GM12872 (cell line): Measurements from ENCODE around the gene XAGE1B.
"Not testable (repeated sequence)": the region's sequence is repeated elsewhere in the genome, so short reads cannot be mapped to it uniquely, and the experiment has no call there.

Experiments
- CTCF ChIP-seq: IDR thresholded peaks from 3 replicates; pipeline ENCODE4 v1.5.1; 2011; ENCODE audit warnings: low read depth, mild to moderate bottlenecking, low read length, moderate library complexity; ENCODE audit not compliant: insufficient read depth

XAGE1B gene

GRCh38 chrX:52516987-52517325 lies at the start of gene XAGE1B:
TSS of gene XAGE1B (minus strand) at chrX:52517063. CDS start at chrX:52515527, 1,536 bp downstream.
- not testable (repeated sequence) for TF ChIP-seq CTCF

GRCh38 chrX:52563105-52563504 lies 46.2 kb upstream of the XAGE1B start:
- TF ChIP-seq CTCF: no peak

- no peak for TF ChIP-seq CTCF
These were observed 41.3 kb upstream of the XAGE1B start for GRCh38 chrX:52558140-52558539.

GRCh38 chrX:52556741-52557140 lies 39.9 kb upstream of the XAGE1B start:
- TF ChIP-seq CTCF: no peak

GRCh38 chrX:52553995-52554642 lies 37.3 kb upstream of the XAGE1B start:
- no peak for TF ChIP-seq CTCF

- TF ChIP-seq CTCF: no peak
These were observed 27.4 kb upstream of the XAGE1B start for GRCh38 chrX:52544147-52544840.

- no peak for TF ChIP-seq CTCF
These were observed 25.4 kb upstream of the XAGE1B start for GRCh38 chrX:52542311-52542710.
